Neural progenitor cell (in vitro differentiated cells): ENCODE data around the gene ARL8A. TPM values are rescaled to one million over a fixed set of nuclear protein-coding genes. Genes with fewer than 3 reads are reported as not detected.

Experiments used
- DNase-seq: peaks from one replicate; pipeline ENCODE4 v3.0.0-alpha.2; 2016; ENCODE audit warnings: low spot score
- H2AFZ ChIP-seq: fragments of 200-600 bp; sonication (generic); replicated peaks from 2 replicates; pipeline ENCODE4 v1.6.1; 2016; ENCODE audit warnings: antibody characterized with exemption
- H3F3A ChIP-seq: fragments of 200-600 bp; sonication (generic); 2 replicates; pipeline ENCODE4 v1.6.1; 2016; ENCODE audit warnings: antibody characterized with exemption, low read depth
- H3K27ac ChIP-seq: fragments of 200-600 bp; sonication (generic); 2 replicates; pipeline ENCODE4 v1.5.1; 2016; ENCODE audit warnings: mild to moderate bottlenecking
- H3K27me3 ChIP-seq: fragments of 200-600 bp; sonication (generic); 2 replicates; pipeline ENCODE4 v1.6.1; 2016; ENCODE audit warnings: mild to moderate bottlenecking, moderate library complexity
- H3K36me3 ChIP-seq: fragments of 200-600 bp; sonication (generic); 2 replicates; pipeline ENCODE4 v1.5.1; 2016
- H3K4me1 ChIP-seq: fragments of 200-600 bp; sonication (generic); 2 replicates; pipeline ENCODE4 v1.6.1; 2016; ENCODE audit warnings: mixed run types
- H3K4me2 ChIP-seq: fragments of 200-600 bp; sonication (generic); 2 replicates; pipeline ENCODE4 v1.6.1; 2016
- H3K4me3 ChIP-seq: fragments of 200-600 bp; sonication (generic); 2 replicates; pipeline ENCODE4 v1.5.1; 2016
- H3K79me2 ChIP-seq: fragments of 200-600 bp; sonication (generic); 2 replicates; pipeline ENCODE4 v1.6.1; 2016; ENCODE audit warnings: low read depth
- H3K9ac ChIP-seq: fragments of 200-600 bp; sonication (generic); 2 replicates; pipeline ENCODE4 v1.6.1; 2016
- H3K9me3 ChIP-seq: fragments of 200-600 bp; sonication (generic); 2 replicates; pipeline ENCODE4 v1.5.1; 2016; ENCODE audit warnings: low read depth
- H4K20me1 ChIP-seq: fragments of 200-600 bp; sonication (generic); 2 replicates; pipeline ENCODE4 v1.6.1; 2016; ENCODE audit warnings: low read depth
- H3K27ac Mint-ChIP-seq: 3 replicates; pipeline ENCODE4 v1.8.0; 2021; ENCODE audit warnings: mixed read lengths
- H3K27me3 Mint-ChIP-seq: 2 replicates; pipeline ENCODE4 v1.8.0; 2022; ENCODE audit warnings: low read depth, mild to moderate bottlenecking, inconsistent platforms, moderate library complexity, mixed read lengths; ENCODE audit not compliant: insufficient read depth
- H3K36me3 Mint-ChIP-seq: 3 replicates; pipeline ENCODE4 v1.8.0; 2021; ENCODE audit warnings: mixed read lengths
- H3K4me1 Mint-ChIP-seq: 3 replicates; pipeline ENCODE4 v1.8.0; 2021; ENCODE audit warnings: mixed read lengths
- H3K4me3 Mint-ChIP-seq: 3 replicates; pipeline ENCODE4 v1.8.0; 2021; ENCODE audit warnings: mild to moderate bottlenecking, moderate library complexity, mixed read lengths
- H3K9me3 Mint-ChIP-seq: 3 replicates; pipeline ENCODE4 v1.8.0; 2020; ENCODE audit warnings: mixed read lengths
- EZH2 ChIP-seq: fragments of 200-600 bp; sonication (generic); IDR thresholded peaks from 2 replicates; pipeline ENCODE4 v1.6.1; 2017; ENCODE audit warnings: antibody characterized with exemption, mild to moderate bottlenecking, moderate library complexity
- EZH2phosphoT487 ChIP-seq: fragments of 200-600 bp; sonication (generic); IDR thresholded peaks from 2 replicates; pipeline ENCODE4 v1.6.1; 2017; ENCODE audit warnings: antibody characterized with exemption
- total RNA-seq: library from RNA; depleted of rRNA; stranded (reverse); fragments of >200 nt; gene quantifications from 2 replicates; pipeline ENCODE4 v1.2.3, GENCODE V29; 2015; ENCODE audit warnings: low replicate concordance
- TF ChIP-seq, protein P1 (sequence below): fragments of 200-600 bp; sonication (generic); IDR thresholded peaks from 2 replicates; pipeline ENCODE4 v1.5.1; 2017; ENCODE audit warnings: antibody characterized with exemption, mild to moderate bottlenecking

The ARL8A gene
- total RNA-seq, result 13.3 and 29.6 TPM in 2 replicates

- H3K79me2 ChIP-seq, result peaks cover 45% of the 10 kb centered on the region
- H3K9me3 ChIP-seq, result no peaks in the 10 kb centered on the region
- H3K4me2 ChIP-seq, result peak within 1 kb of the TSS; percentile 100
- H3K27ac Mint-ChIP-seq, result peak within 1 kb of the TSS; percentile 76
- H3K4me3 Mint-ChIP-seq, result peak within 1 kb of the TSS; percentile 90
- peaks cover 34% of the 10 kb centered on the region for H4K20me1 ChIP-seq
- DNase-seq, result peak; percentile 87
- H3K27me3 Mint-ChIP-seq, result peaks cover 8% of the 10 kb centered on the region
- H3K9ac ChIP-seq, result peak within 1 kb of the TSS; percentile 55
- peak within 1 kb of the TSS; percentile 92 for H3K4me3 ChIP-seq
- peak within 1 kb of the TSS; percentile 100 for H2AFZ ChIP-seq
- peaks cover 9% of the 10 kb centered on the region for H3F3A ChIP-seq
- peaks cover 15% of the 10 kb centered on the region for H3K27me3 ChIP-seq
- no peaks in the 10 kb centered on the region for H3K36me3 ChIP-seq
- no peaks in the 10 kb centered on the region for H3K9me3 Mint-ChIP-seq
- peaks cover 12% of the 10 kb centered on the region for H3K4me1 Mint-ChIP-seq
- TF ChIP-seq EZH2 (no peak), EZH2phosphoT487 (no peak)
- TF ChIP-seq, protein P1, sequence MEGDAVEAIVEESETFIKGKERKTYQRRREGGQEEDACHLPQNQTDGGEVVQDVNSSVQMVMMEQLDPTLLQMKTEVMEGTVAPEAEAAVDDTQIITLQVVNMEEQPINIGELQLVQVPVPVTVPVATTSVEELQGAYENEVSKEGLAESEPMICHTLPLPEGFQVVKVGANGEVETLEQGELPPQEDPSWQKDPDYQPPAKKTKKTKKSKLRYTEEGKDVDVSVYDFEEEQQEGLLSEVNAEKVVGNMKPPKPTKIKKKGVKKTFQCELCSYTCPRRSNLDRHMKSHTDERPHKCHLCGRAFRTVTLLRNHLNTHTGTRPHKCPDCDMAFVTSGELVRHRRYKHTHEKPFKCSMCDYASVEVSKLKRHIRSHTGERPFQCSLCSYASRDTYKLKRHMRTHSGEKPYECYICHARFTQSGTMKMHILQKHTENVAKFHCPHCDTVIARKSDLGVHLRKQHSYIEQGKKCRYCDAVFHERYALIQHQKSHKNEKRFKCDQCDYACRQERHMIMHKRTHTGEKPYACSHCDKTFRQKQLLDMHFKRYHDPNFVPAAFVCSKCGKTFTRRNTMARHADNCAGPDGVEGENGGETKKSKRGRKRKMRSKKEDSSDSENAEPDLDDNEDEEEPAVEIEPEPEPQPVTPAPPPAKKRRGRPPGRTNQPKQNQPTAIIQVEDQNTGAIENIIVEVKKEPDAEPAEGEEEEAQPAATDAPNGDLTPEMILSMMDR, result no peak
- H3K4me1 ChIP-seq, result peaks cover 7% of the 10 kb centered on the region
- no peaks in the 10 kb centered on the region for H3K36me3 Mint-ChIP-seq
- H3K27ac ChIP-seq, result no peak within 1 kb of the TSS
Measured at GRCh38 chr1:202144402-202145067, at the start of gene ARL8A. TSS of gene ARL8A (minus strand) at chr1:202144737. CDS start at chr1:202144572, 165 bp downstream.

- H3K4me2 ChIP-seq, result peak overlapping the region; percentile 82
- TF ChIP-seq EZH2phosphoT487, result no peak
- TF ChIP-seq, protein P1, result no peak
- no peak for TF ChIP-seq EZH2
- Mint-ChIP-seq H3K4me1 (peaks cover 6% of the 10 kb centered on the region), H3K27me3 (peaks cover 33% of the 10 kb centered on the region), H3K4me3 (no peak overlapping the region), H3K9me3 (no peaks in the 10 kb centered on the region), H3K36me3 (no peaks in the 10 kb centered on the region), H3K27ac (no peak overlapping the region)
- H3F3A ChIP-seq, result peaks cover 7% of the 10 kb centered on the region
- no peaks in the 10 kb centered on the region for H3K36me3 ChIP-seq
- H3K9me3 ChIP-seq, result no peaks in the 10 kb centered on the region
- H4K20me1 ChIP-seq, result no peaks in the 10 kb centered on the region
- H3K4me1 ChIP-seq, result peaks cover 1% of the 10 kb centered on the region
- no peak overlapping the region for H3K27ac ChIP-seq
- peak overlapping the region; percentile 54 for H3K4me3 ChIP-seq
- H3K79me2 ChIP-seq, result no peaks in the 10 kb centered on the region
- peaks cover 45% of the 10 kb centered on the region for H3K27me3 ChIP-seq
- DNase-seq, result no peak
- no peak overlapping the region for H3K9ac ChIP-seq
- H2AFZ ChIP-seq, result peak overlapping the region; percentile 76
Measured at GRCh38 chr1:202194328-202194648, 49.8 kb upstream of the ARL8A start.

GRCh38 chr1:202193614-202194327 is 49.2 kb upstream of the ARL8A start, which contains the start of gene LGR6:
TSS of gene LGR6 (plus strand) at chr1:202193799. CDS start at chr1:202193990, 191 bp downstream.
- Mint-ChIP-seq H3K27ac (no peak within 1 kb of the TSS), H3K4me1 (peaks cover 6% of the 10 kb centered on the region), H3K9me3 (no peaks in the 10 kb centered on the region), H3K4me3 (peak within 1 kb of the TSS; percentile 73), H3K36me3 (no peaks in the 10 kb centered on the region), H3K27me3 (peaks cover 31% of the 10 kb centered on the region)
- TF ChIP-seq, protein P1, result peak; percentile 25
- TF ChIP-seq EZH2 (peak; percentile 41), EZH2phosphoT487 (peak; percentile 71)
- no peaks in the 10 kb centered on the region for H3K36me3 ChIP-seq
- peak within 1 kb of the TSS; percentile 54 for H3K4me3 ChIP-seq
- peak; percentile 74 for DNase-seq
- H4K20me1 ChIP-seq, result no peaks in the 10 kb centered on the region
- peaks cover 4% of the 10 kb centered on the region for H3K4me1 ChIP-seq
- H3F3A ChIP-seq, result peaks cover 9% of the 10 kb centered on the region
- H2AFZ ChIP-seq, result peak within 1 kb of the TSS; percentile 76
- no peak within 1 kb of the TSS for H3K27ac ChIP-seq
- H3K79me2 ChIP-seq, result no peaks in the 10 kb centered on the region
- peak within 1 kb of the TSS; percentile 82 for H3K4me2 ChIP-seq
- H3K9ac ChIP-seq, result no peak within 1 kb of the TSS
- peaks cover 45% of the 10 kb centered on the region for H3K27me3 ChIP-seq
- H3K9me3 ChIP-seq, result no peaks in the 10 kb centered on the region
